ENCODE results near the gene ABCB8.

DNA sequence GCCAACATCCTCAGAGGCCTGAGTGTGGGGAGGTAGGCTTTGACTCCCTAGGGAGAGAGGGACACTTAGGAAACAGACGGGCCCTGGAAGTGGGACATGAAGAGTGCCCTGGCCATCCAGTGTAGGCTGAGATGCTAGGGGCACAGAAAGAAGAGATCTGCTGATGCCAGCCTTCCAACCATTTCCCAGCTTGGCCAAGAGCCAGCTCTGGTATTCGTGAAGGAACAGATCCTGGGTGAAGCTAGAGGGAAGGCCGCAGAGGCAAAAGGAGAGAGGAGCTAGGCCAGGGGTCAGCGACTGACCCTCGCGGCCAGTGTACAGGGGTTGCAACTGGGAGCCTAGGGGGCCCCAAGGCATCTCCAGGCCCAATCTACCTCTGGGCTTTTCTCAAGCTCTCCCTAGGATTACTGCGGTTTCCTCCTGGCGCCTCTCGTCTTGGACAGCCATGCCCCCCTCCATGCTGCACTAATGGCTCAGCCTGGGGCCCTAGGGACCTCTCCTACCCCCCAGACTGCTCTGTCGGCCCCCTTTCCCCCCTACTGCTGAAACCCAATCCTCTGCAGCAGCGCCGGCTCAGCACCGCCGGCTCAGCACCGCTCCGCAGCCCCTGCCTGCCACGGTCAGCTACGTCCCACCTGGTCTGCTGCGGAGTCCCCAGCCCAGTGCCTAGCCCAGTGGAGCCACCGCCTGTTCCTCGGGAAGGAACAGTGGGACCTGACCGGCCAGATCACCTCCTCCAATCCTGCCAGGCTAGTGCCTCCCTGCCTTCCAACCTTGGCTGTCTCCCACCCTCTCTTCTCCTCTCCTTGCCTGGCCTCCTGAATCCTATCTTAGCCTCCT is 19.9 kb downstream of the ABCB8 start, which contains the start of gene ASIC3:
- TF ChIP-seq, protein P1, sequence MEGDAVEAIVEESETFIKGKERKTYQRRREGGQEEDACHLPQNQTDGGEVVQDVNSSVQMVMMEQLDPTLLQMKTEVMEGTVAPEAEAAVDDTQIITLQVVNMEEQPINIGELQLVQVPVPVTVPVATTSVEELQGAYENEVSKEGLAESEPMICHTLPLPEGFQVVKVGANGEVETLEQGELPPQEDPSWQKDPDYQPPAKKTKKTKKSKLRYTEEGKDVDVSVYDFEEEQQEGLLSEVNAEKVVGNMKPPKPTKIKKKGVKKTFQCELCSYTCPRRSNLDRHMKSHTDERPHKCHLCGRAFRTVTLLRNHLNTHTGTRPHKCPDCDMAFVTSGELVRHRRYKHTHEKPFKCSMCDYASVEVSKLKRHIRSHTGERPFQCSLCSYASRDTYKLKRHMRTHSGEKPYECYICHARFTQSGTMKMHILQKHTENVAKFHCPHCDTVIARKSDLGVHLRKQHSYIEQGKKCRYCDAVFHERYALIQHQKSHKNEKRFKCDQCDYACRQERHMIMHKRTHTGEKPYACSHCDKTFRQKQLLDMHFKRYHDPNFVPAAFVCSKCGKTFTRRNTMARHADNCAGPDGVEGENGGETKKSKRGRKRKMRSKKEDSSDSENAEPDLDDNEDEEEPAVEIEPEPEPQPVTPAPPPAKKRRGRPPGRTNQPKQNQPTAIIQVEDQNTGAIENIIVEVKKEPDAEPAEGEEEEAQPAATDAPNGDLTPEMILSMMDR (IDR thresholded peaks at IDR 0.05; ENCODE audit: extremely low read depth in 1 of 2, insufficient read depth in 1 of 2, low read depth in 1 of 2, low read length in 2 of 2): no peak
- TF ChIP-seq GATA2 (IDR thresholded peaks at IDR 0.05; ENCODE audit: insufficient read depth, insufficient read length, low read depth, low read length): no peak
- TF ChIP-seq POLR2AphosphoS5 (IDR thresholded peaks at IDR 0.05; ENCODE audit: insufficient read depth, low read depth, low read length): no peak
- no peak for TF ChIP-seq EZH2 (IDR thresholded peaks at IDR 0.05; ENCODE audit: borderline replicate concordance, low read depth, low read length, severe bottlenecking)
- TF ChIP-seq POLR2A (IDR thresholded peaks at IDR 0.05; ENCODE audit: low read depth, low read length): no peak
- TF ChIP-seq MYC (IDR thresholded peaks at IDR 0.05; ENCODE audit: low read depth, low read length): no peak
- no peak for TF ChIP-seq FOS (IDR thresholded peaks at IDR 0.05; ENCODE audit: borderline replicate concordance, insufficient read depth, low read length)
- TF ChIP-seq JUN (IDR thresholded peaks at IDR 0.05; ENCODE audit: borderline replicate concordance, insufficient read depth, insufficient read length, low read depth): no peak

All from endothelial cell of umbilical vein (primary cell).